GM19455 (cell line): ENCODE results near the gene KCNT1.
"Not testable (repeated sequence)": the region's sequence is repeated elsewhere in the genome, so short reads cannot be mapped to it uniquely, and the experiment has no call there.

ENCODE experiments used
- ATAC-seq: cut with Tn5 transposase; IDR thresholded peaks from one replicate; pipeline ENCODE4 v1.9.1; 2021; ENCODE audit not compliant: unreplicated experiment

Gene KCNT1

GRCh38 chr9:135672786-135673185 is 29.2 kb upstream of the KCNT1 start:
- not testable (repeated sequence) for ATAC-seq

- ATAC-seq, result no peak
Measured at GRCh38 chr9:135673941-135674340, 28.0 kb upstream of the KCNT1 start.

GRCh38 chr9:135674977-135675376 is 27.0 kb upstream of the KCNT1 start:
- ATAC-seq, result no peak

- ATAC-seq, result no peak
Measured at GRCh38 chr9:135676891-135677290, 25.1 kb upstream of the KCNT1 start.

- no peak for ATAC-seq
Measured at GRCh38 chr9:135677641-135678168, 24.3 kb upstream of the KCNT1 start.

GRCh38 chr9:135678236-135679017 is 23.6 kb upstream of the KCNT1 start:
- ATAC-seq, result no peak

GRCh38 chr9:135680056-135680455 is 21.9 kb upstream of the KCNT1 start:
- no peak for ATAC-seq

GRCh38 chr9:135681161-135681560 is 20.8 kb upstream of the KCNT1 start:
- no peak for ATAC-seq

- no peak for ATAC-seq
Measured at GRCh38 chr9:135683401-135684034, 18.5 kb upstream of the KCNT1 start.

- ATAC-seq, result no peak
Measured at GRCh38 chr9:135684691-135685090, 17.3 kb upstream of the KCNT1 start.

GRCh38 chr9:135687216-135687615 is 14.8 kb upstream of the KCNT1 start:
- no peak for ATAC-seq

- ATAC-seq, result no peak
Measured at GRCh38 chr9:135689011-135689410, 13.0 kb upstream of the KCNT1 start.

GRCh38 chr9:135690836-135691570 is 11.0 kb upstream of the KCNT1 start:
- no peak for ATAC-seq

- no peak for ATAC-seq
Measured at GRCh38 chr9:135692410-135692809, 9.6 kb upstream of the KCNT1 start.

GRCh38 chr9:135693265-135693664 is 8.7 kb upstream of the KCNT1 start:
- no peak for ATAC-seq

- ATAC-seq, result no peak
Measured at GRCh38 chr9:135693771-135694170, 8.2 kb upstream of the KCNT1 start.

- ATAC-seq, result no peak
Measured at GRCh38 chr9:135694414-135694813, 7.6 kb upstream of the KCNT1 start.

- ATAC-seq, result no peak
Measured at GRCh38 chr9:135695036-135695435, 6.9 kb upstream of the KCNT1 start.

- ATAC-seq, result no peak
Measured at GRCh38 chr9:135695642-135696041, 6.3 kb upstream of the KCNT1 start.

- no peak for ATAC-seq
Measured at GRCh38 chr9:135696446-135696845, 5.5 kb upstream of the KCNT1 start.

GRCh38 chr9:135697226-135697625 is 4.8 kb upstream of the KCNT1 start:
- no peak for ATAC-seq

GRCh38 chr9:135698236-135698635 is 3.7 kb upstream of the KCNT1 start:
- no peak for ATAC-seq
